HepG2 (cell line): ENCODE data around the gene JAGN1. TPM values are rescaled to one million over a fixed set of nuclear protein-coding genes. Genes with fewer than 3 reads are reported as not detected.
A peak's percentile ranks its signal among the peaks of the same experiment; 100 is the strongest.

Experiments used
- AFF4 ChIP-seq: sonication (generic); formaldehyde crosslinking; IDR thresholded peaks from 2 replicates; pipeline ENCODE4 v1.4.0; 2020; ENCODE audit warnings: missing genetic modification reagents
- CEBPB ChIP-seq: IDR thresholded peaks from 2 replicates; pipeline ENCODE4 v1.6.1; 2011; ENCODE audit warnings: low read depth, low read length, improper control_type of control experiment, borderline replicate concordance
- CREB3 ChIP-seq: sonication (generic); formaldehyde crosslinking; IDR thresholded peaks from 2 replicates; pipeline ENCODE4 v1.5.0; 2020; ENCODE audit warnings: missing genetic modification reagents
- GATAD2A ChIP-seq: IDR thresholded peaks from 2 replicates; pipeline ENCODE4 v1.6.1; 2016
- HIVEP1 ChIP-seq: sonication (generic); formaldehyde crosslinking; IDR thresholded peaks from 2 replicates; pipeline ENCODE4 v1.4.0; 2020; ENCODE audit warnings: mild to moderate bottlenecking, missing genetic modification reagents
- KDM2A ChIP-seq: sonication (generic); formaldehyde crosslinking; IDR thresholded peaks from 2 replicates; pipeline ENCODE4 v1.4.0; 2020; ENCODE audit warnings: low read depth, missing genetic modification reagents, borderline replicate concordance
- KLF15 ChIP-seq: sonication (generic); formaldehyde crosslinking; IDR thresholded peaks from 2 replicates; pipeline ENCODE4 v1.8.1; 2023; ENCODE audit warnings: borderline replicate concordance, mild to moderate bottlenecking, inconsistent platforms, missing genetic modification reagents, mixed read lengths
- NFIB ChIP-seq: sonication (generic); formaldehyde crosslinking; IDR thresholded peaks from 2 replicates; pipeline ENCODE4 v1.9.0; 2021; ENCODE audit warnings: missing genetic modification reagents, mild to moderate bottlenecking, borderline replicate concordance
- POLR2AphosphoS5 ChIP-seq: IDR thresholded peaks from 2 replicates; pipeline ENCODE4 v1.6.1; 2012; ENCODE audit warnings: low read depth, low read length
- SIX4 ChIP-seq: sonication (generic); formaldehyde crosslinking; IDR thresholded peaks from 2 replicates; pipeline ENCODE4 v1.4.0; 2020; ENCODE audit warnings: missing genetic modification reagents
- SNAPC4 ChIP-seq: sonication (generic); formaldehyde crosslinking; IDR thresholded peaks from 2 replicates; pipeline ENCODE4 v1.4.0; 2020; ENCODE audit warnings: mild to moderate bottlenecking, missing genetic modification reagents
- XRCC5 ChIP-seq: fragments of 200-400 bp; formaldehyde crosslinking; optimal IDR thresholded peaks from 2 replicates; pipeline ENCODE3; 2017; ENCODE audit warnings: mild to moderate bottlenecking, low read length
- ZBTB44 ChIP-seq: sonication (generic); formaldehyde crosslinking; IDR thresholded peaks from 2 replicates; pipeline ENCODE4 v1.4.0; 2020; ENCODE audit warnings: missing genetic modification reagents
- ZBTB7B ChIP-seq: sonication (generic); formaldehyde crosslinking; IDR thresholded peaks from 2 replicates; pipeline ENCODE4 v1.4.0; 2020; ENCODE audit warnings: missing genetic modification reagents
- ZNF468 ChIP-seq: sonication (generic); formaldehyde crosslinking; IDR thresholded peaks from 2 replicates; pipeline ENCODE4 v1.8.0; 2022; ENCODE audit warnings: mild to moderate bottlenecking, moderate library complexity, missing genetic modification reagents
- ZNF567 ChIP-seq: sonication (generic); formaldehyde crosslinking; IDR thresholded peaks from 2 replicates; pipeline ENCODE4 v1.8.1; 2023; ENCODE audit warnings: mild to moderate bottlenecking, missing genetic modification reagents, borderline replicate concordance
- ZNF766 ChIP-seq: sonication (generic); formaldehyde crosslinking; IDR thresholded peaks from 2 replicates; pipeline ENCODE4 v1.5.0; 2020; ENCODE audit warnings: missing genetic modification reagents, borderline replicate concordance
- polyA plus RNA-seq, 8 experiments: library from polyadenylated mRNA; depleted of rRNA in 3 of 8; stranded (reverse) in 7 of 8; unstranded in 1 of 8; fragments of >200 nt; fragmentation: Illumina TruSeq in 4 of 8; extraction: Trizol in 4 of 8; gene quantifications; 2 replicates each; pipeline versions ENCODE4 v1.2.1 to v1.2.3, GENCODE V29; 2011 to 2016; ENCODE audit warnings: low read depth in 4 of 8, missing spikeins in 1 of 8, mixed read lengths in 1 of 8; ENCODE audit not compliant: insufficient read depth in 1 of 8
- total RNA-seq, 5 experiments: library from RNA; depleted of rRNA; stranded (reverse); fragments of >200 nt; fragmentation: Illumina TruSeq; extraction: Trizol; gene quantifications; 2 replicates each; pipeline ENCODE4 v1.2.3, GENCODE V29; 2016; ENCODE audit warnings: low read depth in 1 of 5

JAGN1 gene
- total and polyA plus RNA-seq, 2 of the 13 experiments (the other 11 are each of a cell fraction or from before 2014, with no cell fraction given), result 49.9 to 50.9 TPM

GRCh38 chr3:9843715-9844438 lies 46.5 kb upstream of the JAGN1 start, which contains the start of gene RPUSD3 (continued):
- peak; percentile 84 for TF ChIP-seq SNAPC4 (CRISPR knock-in tag)
- TF ChIP-seq GATAD2A (CRISPR knock-in tag), result no peak; the same call in 1 of the 2 replicates
- no peak for TF ChIP-seq ZNF766
- TF ChIP-seq HIVEP1 (CRISPR knock-in tag), result peak; percentile 79; the same call in 1 of the 2 replicates
- no peak for TF ChIP-seq ZBTB7B (CRISPR knock-in tag)
- TF ChIP-seq KLF15 (CRISPR knock-in tag), result no peak
- TF ChIP-seq KDM2A, result peak; percentile 97
- TF ChIP-seq ZNF468 (CRISPR knock-in tag), result no peak
- no peak for TF ChIP-seq NFIB (CRISPR knock-in tag)
- no peak for TF ChIP-seq ZNF567
- TF ChIP-seq ZBTB44 (CRISPR knock-in tag), result no peak
- TF ChIP-seq POLR2AphosphoS5, result peak; percentile 79
- TF ChIP-seq AFF4 (CRISPR knock-in tag), result no peak
- TF ChIP-seq SIX4 (CRISPR knock-in tag), result no peak
- no peak for TF ChIP-seq CREB3 (CRISPR knock-in tag)
- TF ChIP-seq CEBPB, result no peak
- peak; percentile 55 for TF ChIP-seq XRCC5
